ENCODE results near the gene MEN1.
A peak's percentile ranks its signal among the peaks of the same experiment; 100 is the strongest.
"Not testable (repeated sequence)": the region's sequence is repeated elsewhere in the genome, so short reads cannot be mapped to it uniquely, and the experiment has no call there.

MEN1 gene

DNA sequence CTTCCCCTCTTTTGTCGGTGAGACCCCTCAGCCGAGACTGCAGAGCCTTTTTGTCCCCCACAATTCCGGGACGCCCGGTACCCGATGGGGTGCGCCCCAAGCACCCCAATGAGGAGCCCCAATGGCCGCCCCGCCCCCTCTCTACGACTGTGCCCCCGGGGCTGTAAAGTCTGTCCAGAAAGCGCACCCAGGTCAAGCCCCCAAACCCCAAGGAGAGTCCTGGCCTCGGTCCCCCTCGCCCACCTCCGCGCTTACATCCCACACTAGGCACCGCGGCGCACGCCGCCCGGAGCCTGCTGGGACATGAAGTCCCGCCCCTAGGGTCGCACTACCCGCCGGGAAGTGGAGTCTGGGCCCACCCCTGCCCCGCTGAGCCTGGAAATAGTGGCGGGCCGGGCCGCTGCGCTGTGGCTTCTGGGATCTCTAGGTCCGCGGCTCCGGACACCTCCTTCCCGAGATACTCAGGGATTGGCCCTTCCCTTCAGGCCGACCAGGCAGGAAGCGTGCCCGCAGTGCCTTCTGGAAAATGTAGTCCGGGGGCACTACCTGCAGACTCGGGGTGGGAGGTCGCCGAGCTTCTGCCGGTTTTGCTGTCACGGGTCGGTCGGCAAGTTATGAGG, at the start of gene MEN1:
Gene MEN1 (minus strand): TSS at position 281 of the 620 bp plus-strand sequence. CDS start 442 bp downstream, outside the sequence.
- peak; percentile 92 to 95 for DNase-seq

DNA sequence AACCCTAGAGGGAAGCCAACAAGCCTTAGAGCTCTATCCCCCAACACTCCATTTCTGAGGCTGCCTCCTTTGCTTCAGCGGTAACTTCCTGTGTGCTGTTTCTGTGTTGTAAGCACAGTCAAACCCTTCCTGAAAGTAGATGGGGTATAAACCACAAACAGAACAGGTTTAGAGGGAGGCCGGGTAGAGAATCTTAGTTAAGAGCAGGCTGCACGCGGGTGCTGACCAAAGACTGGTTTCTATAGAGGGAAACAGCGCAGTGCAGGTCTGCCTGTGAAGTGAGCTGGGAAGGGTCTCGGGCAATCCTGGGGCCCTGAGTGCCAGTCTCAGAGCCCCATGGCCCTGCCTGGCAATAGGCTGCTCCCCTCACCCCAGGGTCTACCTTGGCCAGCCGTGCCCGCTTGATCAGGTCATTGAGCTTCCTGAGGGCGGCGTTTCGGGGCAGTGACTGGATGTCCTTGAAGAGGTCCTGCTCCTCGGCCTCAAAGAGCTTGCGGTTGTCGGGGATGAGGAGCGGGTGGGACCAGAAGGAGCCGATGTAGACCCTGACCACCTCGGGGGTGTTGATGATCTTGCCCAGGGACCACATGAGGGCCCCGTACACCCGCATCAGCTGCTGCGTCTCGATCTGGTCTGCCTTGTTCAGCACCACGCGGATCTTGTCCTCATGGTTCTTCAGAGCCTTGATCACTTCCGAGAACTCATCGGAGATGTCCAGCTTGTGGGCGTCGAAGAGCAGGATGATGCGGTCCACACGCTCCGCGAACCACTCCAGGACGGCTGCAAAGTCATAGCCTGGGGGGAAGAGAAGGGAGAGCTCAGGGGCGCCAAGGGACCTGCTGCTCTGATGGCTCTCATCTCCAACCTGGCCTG, 49.4 kb upstream of the MEN1 start:
- DNase-seq: no peak

DNA sequence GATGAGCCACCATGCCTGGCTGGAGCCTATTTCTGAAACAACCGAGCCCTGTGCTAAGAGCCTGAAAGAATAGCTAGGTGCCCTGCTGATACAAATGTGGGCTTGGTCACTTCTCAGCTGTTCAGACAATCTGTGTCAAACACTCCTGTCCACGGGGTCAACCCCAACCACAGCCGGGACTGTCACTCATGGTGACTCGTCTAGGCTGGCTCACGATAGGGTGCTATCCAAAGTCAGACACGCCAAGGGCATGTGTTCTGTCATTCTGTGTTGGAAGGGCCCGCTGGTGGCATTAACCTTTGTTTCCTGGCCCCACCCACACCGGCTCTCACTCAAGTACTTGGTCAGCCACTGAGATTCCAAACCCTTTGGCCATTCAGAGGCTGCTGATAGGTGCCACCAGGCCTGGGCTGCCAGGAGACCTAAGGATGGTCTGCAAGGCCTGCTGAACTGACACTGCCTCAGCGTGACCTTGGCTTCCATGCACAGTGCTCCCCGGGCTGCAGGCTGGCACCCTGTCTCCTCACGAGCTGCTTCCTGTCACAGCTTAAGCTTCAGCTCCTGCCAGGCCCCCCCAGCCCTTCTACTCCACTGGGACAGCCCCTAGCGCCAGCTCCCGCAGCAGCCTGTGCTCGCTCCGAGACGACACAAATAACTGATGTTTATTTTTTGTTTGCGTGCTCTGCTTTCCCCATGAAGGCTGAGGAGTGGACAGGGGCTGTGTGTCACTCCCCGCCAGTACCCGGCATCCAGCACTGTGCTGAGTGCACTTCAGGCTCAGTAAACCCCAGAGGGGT, 48.3 kb upstream of the MEN1 start:
- DNase-seq: no peak

DNA sequence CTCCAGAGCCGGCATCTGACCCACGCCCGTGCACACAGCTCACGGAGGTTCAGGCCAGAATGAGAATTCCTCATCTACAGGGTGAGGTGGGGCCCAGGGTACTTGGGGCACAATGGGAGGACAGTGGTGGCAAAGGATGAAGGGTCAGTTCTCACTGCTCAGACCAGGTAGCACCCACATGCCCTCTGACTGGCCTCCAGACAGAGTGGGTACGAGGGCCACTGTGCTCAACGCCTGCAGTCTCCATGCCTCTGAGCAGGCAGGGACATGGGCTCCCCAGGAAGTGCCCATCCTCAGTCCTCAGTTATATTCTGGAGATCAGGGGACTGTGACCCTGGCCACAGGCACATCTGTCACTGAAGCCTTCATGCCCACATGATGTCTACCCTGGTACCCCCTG, 47.1 kb upstream of the MEN1 start:
- DNase-seq: no peak

DNA sequence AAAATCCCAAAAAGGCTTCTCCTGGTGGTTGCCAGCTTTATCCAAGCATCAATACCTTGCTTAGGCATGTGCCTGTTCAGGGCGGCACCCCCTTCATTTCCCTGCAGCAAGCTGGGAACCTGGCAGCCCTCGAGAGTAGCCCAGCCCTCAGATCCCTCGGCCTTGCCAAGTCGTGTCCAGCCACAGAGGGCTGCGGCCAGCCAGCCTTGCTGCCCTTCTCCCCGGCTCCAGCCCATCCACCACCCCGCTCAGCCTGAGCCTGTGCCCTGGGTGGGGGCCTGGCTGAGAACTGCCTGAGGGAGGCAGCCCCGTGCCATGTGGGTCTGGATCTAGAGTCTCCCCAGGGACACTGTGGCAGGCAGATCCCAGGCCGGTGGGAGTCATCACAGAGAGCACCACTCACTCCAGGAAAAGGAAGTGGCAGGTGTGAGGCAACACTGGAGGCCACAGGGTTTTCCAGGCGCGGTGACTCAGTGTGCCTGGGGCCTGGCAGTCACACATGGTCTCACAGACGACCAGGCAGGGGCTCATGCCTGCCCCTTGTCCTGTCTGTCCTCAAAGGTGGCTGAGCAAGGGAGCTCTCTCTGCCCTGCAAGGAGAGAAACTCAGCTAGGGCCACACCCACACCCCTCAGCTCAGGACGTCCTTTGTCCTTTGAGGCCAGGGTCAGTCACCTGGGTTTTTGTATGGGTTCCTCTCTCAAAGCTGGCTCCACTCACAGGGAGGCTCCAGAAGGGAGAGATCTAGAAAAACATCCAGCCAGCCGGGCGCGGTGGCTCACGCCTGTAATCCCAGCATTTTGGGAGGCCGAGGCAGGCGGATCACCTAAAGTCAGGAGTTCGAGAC, 46.3 kb upstream of the MEN1 start:
- no peak for DNase-seq

DNA sequence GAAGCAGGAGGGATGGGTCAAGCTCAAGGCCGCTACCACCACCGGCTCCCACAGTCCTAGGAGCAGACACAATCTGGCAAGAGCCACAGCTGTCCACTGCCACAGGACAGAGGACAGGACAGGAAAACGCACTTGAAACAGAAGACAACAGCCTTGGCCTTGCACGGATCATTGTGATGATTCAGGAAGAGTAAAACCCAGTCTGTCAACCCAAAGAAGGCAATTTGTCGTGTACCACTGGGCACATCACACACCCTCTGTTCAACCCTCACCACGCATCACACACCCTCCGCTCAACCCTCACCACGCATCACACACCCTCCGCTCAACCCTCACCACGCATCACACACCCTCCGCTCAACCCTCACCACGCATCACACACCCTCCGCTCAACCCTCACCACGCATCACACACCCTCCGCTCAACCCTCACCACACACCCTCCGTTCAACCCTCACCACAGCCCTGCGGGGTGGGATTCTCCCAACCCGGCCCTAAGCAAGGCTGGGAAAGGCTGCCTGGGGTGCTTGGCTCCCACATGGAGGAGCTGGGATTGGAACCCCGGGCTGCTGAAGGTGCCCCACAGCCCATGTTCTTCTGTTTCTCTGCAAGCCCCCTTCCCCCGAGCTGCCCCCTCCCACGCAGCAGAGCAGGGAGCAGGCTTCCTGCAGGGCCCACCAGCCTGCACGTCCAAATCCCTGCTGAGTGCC, 45.4 kb upstream of the MEN1 start:
- DNase-seq: no peak

DNA sequence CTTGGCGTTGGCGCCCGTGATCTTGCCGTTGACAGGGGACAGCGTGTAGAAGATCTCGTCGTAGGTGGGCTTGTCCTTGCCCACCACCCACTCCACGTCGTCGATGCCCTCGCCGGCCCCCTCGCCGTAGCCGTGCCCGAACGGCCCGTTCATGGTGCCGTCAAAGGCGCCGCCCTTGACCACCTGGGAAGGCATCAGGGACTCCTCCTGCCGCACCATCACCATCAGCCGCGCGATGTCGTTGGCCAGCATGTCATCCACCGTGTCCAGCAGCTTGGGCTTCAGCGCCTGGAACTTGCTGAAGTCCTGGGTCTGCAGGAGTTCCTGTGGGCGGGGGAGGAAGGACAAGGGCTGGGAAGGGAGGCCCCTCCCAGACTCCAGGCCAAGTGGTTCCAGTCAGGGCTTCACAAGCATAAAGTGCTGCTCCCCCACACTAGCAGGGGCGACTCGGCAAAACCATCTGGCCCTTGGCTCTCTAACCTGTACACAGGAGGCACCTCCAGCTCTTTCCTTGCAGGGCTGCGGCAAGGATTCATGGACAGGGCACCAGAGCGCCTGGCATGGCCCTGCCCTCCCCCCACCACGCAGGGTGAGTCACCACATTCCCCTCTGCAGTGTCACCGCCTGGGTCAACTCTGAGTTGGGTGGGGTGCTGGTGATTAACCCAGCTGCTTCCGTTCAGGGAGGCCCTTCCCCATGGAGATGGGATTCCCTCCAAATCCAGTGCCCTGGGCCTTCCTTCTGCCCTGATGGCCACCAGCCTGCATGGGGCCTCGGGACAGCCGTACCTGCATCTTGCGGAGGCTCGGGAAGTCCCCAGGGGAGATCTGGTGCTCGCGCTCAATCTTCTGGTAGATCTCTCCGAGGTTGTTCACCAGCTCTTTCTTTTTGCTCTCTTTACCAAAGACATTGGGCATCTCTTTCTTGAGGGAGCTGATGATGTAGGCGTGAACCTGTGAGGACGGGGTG, 44.5 kb upstream of the MEN1 start:
- DNase-seq: no peak

DNA sequence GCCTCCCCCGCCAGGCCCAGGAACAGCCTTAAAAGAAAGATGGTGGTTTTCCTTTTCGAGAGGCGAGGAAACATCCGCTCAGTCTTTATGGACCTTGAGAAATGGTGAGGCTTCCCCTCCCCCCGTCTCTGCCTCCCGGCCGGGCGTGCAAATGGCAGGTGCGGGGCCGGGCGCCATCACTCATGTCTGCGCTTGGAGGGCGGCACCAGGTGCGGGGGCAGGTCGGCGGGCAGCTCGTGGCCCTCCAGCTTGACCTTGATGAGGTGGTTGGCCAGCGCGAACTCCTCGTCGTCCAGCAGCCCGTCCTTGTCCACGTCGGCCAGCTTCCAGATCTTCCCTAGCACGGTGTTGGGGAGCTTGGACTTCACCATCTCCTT, 43.8 kb upstream of the MEN1 start:
- DNase-seq: no peak

DNA sequence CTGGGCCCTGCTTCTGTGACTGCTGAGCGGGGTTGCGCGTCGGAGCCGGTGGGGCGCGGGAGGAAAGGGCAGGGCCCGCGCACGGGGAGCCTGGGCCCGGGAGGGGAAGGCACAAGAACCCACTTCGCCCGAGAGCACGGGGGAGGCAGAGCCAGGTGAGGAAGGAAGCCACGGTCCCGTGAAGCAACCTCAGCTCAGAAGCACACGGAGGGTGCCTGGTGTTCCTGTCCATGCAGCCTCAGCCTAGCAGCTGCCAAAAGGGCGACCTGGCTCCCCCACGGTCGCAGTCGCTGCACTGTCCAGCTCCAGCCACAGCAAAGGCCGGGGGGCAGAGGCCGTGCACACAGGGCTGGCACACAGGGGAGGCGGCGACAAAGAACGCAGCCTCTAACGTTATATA, 43.4 kb upstream of the MEN1 start:
- no peak for DNase-seq

DNA sequence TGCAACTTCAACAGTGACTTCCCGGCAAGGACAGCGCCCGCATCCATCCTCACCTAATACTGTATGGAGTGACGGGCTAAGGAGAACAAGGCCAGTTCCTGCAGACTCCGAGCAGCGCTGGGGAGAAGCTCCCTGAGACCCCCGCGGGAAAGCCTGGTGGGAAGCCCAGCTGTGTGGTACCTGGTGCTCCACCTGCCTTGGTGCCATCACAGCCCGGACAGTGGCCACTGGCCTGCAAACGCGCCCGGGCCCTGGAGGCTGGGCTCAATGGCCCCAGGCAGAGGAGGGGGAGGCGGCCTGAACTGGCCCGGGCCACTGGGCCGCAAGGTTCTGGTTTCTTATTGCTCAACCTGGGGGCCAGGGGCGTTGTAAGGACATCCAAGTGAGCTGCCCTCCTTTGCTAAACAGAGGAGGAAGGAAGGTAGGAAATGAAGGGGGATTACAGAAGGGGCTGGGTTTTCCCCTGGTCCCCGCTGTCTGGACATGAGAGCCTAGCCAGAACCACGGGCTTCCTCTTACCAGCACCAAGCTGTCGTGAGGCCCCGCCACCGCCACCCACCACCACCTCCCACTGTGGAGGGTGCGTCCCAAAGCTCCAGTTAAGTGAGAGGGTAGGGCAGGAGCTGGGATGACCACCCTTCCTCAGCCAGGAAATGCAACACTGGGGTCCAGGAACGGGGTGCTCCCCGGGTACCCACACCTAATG, 42.6 kb upstream of the MEN1 start:
- no peak for DNase-seq

DNA sequence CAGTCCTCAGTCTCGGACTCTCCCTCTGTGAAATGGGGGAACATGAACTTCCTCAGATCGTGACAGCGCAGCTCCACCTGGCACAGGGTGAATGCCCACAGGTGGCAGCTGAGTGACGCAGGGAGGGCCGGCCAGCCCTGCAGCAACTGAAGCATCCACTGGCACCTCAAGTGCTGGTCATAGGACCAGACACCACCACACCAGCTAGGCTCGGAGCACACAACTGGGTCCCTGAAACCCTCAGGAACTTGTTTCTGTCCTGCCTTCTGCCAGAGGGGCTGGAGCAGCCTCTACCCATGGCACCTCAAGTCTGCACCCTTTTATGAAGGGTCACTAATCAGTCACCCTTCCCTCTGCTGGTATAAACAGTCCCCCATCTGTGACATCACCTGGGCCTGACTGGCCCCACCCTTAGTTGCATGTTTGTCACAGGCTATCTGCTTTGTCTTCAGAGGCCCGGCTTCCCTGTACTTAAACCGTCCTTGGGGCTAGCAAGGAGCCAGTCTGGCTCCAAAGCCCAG, 41.5 kb upstream of the MEN1 start:
- no peak for DNase-seq

DNA sequence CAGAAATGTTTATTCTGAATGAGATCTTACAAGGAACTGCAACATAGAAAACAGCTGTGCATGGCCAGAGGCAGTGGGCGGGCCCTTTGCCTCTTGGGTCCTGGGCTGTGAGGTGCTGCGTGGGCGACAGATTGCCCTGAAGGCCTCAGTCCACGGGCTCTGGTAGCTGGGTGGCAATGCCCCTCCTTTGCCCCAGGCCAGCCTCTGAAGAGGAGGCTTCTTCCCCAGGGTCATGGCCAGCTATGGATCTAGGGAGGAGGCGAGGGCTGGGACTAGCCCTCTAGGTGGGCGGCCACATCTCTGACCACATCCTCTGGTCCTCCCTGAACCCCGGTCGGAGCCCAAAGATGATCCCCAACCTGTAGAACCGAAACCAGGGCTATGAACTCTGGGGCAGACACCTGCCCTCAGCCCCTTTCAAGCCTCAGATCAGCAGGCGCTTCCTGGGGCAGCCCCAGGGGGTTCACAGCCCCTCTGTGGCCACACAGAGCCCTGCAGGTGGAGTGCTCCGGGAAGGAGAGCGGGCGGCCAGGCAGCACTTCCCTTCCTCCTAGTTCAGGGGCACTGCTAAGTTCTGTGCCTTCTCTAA, 40.7 kb upstream of the MEN1 start:
- DNase-seq: no peak

DNA sequence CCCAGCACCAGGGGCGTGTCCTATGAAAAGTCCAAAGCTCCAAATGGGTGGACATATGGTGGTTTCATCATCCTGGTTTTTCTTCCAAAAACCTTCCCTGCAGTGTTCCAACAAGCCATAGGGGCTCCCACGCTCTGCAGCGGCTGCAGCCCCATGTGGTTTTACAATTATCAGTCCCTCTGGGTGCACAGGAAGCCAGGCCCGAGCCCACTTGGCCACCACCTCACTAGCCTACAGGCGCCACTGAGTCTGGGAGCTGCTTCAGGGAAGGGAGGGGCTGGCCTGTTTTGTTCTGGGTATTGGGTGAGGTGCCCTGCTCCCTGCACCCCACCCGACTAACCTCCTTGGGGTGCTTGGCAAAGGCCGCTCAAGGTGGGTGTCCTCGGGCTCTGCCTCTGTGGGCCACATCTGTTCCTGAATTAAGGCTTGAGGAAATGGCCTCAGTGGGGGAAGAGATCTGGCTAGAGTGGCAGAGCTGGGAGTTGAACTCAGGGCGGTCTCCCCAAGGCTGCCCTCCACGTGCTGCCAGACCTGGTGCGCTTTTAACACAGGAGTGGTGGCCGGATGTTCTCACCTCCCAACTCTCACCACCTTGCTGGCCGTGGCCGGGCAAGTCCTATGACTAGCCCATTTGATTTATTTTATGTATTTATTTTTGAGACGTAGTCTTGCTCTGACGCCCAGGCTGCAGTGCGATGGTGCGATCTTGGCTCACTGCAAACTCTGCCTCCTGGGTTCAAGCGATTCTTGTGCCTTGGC, 39.4 kb upstream of the MEN1 start:
- peak; percentile 37 to 68 for DNase-seq

DNA sequence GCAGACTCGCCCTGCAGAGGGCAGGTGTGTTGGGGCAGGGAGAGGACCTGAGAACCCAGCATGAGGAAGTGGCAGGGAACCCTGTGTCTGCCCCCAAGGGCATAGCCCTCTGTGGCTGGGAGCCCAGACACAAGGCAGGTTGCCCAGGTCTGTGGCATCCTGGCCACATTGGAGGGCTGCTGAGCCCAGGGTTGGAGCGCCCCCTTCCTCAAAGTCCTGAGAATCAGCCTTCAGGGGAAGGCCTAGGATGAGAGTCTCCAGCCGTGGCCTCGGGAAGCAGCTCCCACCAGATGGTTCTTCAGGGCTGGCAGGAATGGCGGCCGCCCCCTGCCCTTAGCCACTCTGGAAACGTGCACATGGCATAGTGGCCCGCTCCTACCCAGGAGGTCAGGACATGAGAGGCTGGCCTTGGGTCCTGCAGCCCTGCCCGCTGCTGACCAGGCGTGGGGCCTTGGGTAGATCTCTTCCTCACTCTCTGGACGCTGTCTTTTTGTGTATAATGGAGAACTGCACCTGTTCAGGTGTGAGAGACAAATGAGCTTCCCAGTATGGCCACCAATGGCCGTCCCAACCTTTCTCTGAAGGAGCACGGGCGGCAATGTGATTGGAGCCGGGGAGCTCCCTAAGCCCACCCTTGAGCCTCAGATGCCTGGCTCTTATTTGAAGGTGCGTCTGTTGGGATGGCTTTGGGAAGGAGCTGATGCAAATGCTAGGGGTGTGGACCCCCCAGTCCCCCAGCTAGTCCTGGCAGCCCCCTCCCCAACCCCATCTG, 38.7 kb upstream of the MEN1 start:
- DNase-seq: peak in 1 of 2 experiments; percentile 19

DNA sequence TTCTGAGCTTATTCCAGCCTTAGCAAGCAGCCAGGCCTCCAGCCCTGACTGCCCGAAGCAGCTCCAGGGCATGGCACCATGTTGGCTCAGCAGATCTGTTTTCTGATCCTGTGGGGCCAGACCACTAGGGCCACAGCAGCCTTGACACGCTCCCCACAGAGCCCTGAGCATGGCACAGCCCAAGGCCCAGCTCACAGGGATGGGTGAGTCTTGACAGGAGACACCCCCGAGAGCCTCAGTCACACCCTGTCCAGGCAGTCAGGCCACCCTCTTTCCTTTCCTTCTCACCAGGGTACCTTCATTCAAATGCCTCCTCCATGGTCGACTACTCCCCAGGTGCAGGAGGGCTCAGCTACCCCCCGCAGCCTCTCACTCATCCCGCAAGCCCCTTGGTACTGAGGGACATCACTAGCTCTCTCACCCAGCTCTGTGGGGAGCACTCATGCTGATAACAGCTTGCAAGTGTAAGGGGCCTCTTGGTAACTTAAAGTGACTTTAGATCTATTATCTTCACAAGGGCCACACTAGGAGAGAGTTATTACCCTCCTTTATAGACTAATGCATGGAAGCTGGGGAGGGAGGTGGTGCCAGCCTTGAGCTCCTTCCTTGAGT, 38.0 kb upstream of the MEN1 start:
- no peak for DNase-seq

DNA sequence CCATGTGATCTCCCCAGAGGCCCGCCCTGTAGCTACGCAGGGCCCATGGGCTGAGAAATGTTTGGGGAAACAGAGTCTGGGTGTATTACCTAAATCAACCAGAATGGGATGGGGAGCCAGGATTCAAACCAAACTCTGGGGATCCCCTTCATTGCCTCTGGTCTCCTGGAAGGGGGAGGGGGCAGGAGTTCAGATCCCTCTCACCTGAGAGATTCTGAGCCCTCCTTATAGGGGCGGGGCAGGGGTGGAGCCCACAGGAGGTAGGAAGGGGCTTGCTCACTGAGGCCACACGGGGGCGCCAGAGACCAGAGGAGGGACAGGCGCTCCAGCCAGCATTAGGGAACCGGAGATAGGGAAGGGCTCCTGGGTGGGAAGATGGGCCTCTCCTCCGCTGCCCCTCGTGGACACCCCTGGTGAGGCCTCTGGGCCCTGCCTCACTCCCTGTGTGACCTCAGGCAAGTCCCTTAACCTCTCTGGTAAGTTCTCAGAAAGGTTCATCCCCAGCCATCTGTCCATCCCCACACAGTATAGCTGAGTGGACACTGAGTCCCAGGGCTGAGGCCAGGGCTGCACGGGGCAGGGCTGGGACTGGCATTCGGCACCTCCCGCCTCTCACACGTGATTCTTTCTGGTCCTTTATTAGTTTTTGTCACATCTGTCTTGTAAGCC, 36.8 kb upstream of the MEN1 start:
- peak; percentile 87 for DNase-seq

DNA sequence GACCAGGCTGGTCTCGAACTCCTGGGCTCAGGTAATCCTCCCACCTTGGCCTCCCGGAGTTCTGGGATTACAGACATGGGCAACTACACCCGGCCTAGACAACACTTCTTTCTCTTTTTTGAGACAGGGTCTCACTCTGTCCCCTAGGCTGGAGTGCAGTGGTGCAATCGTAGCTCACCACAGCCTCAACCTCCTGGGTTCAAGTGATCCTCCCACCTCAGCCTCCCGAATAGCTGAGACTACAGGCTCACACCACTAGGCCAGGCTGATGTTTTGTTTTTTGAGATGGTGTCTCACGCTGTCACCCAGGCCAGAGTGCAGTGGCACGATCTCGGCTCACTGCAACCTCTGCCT, 35.4 kb upstream of the MEN1 start:
- DNase-seq: not testable (repeated sequence)

Data from NCI-H524 (cell line).